ENCODE data around the gene PHF3. TPM values are rescaled to one million over a fixed set of nuclear protein-coding genes. Genes with fewer than 3 reads are reported as not detected.

PHF3 gene
- total RNA-seq, 1 experiment from 2014 or later: 48.3 TPM

GRCh38 chr6:63724721-63725120 is 89.1 kb downstream of the PHF3 start:
- Histone ChIP-seq H3K4me3 (ENCODE audit: low read depth, low read length) (no peak overlapping the region), H3K36me3 (ENCODE audit: control insufficient read depth, insufficient read depth, low read length) (no peaks in the 10 kb centered on the region), H3K27me3 (replicated peaks; ENCODE audit: control insufficient read depth, insufficient read depth, low read length) (no peaks in the 10 kb centered on the region), H3K9me3 (no peaks in the 10 kb centered on the region), H3K4me1 (peaks cover 13% of the 10 kb centered on the region; the same call in 1 of the 2 replicates)
- Mint-ChIP-seq H3K4me3 (ENCODE audit: unreplicated experiment) (no peak overlapping the region), H3K27ac (ENCODE audit: unreplicated experiment) (no peak overlapping the region), H3K36me3 (ENCODE audit: insufficient read depth, unreplicated experiment) (no peaks in the 10 kb centered on the region), H3K27me3 (ENCODE audit: insufficient read depth, unreplicated experiment) (no peaks in the 10 kb centered on the region), H3K9me3 (ENCODE audit: unreplicated experiment) (no peaks in the 10 kb centered on the region), H3K4me1 (ENCODE audit: low read depth, unreplicated experiment) (no peaks in the 10 kb centered on the region)
- DNase-seq: no peak
- no TSS peak for BruUV-seq (replicated peaks)
- POLR2A ChIA-PET: no interaction called here
- intact Hi-C loops (cut with micrococcal nuclease; ENCODE audit: unreplicated experiment): no loop called here
- CTCF ChIA-PET: interaction anchor here (1.0 kb wide), 1 partner anchor 127 kb away, joined by 3 read pairs; no protein-coding TSS in a partner anchor
- TF ChIP-seq, protein P1, sequence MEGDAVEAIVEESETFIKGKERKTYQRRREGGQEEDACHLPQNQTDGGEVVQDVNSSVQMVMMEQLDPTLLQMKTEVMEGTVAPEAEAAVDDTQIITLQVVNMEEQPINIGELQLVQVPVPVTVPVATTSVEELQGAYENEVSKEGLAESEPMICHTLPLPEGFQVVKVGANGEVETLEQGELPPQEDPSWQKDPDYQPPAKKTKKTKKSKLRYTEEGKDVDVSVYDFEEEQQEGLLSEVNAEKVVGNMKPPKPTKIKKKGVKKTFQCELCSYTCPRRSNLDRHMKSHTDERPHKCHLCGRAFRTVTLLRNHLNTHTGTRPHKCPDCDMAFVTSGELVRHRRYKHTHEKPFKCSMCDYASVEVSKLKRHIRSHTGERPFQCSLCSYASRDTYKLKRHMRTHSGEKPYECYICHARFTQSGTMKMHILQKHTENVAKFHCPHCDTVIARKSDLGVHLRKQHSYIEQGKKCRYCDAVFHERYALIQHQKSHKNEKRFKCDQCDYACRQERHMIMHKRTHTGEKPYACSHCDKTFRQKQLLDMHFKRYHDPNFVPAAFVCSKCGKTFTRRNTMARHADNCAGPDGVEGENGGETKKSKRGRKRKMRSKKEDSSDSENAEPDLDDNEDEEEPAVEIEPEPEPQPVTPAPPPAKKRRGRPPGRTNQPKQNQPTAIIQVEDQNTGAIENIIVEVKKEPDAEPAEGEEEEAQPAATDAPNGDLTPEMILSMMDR (IDR thresholded peaks at IDR 0.05; ENCODE audit: insufficient read depth in 1 of 2, low read depth in 1 of 2, low read length in 1 of 2, severe bottlenecking in 1 of 2, unreplicated experiment in 1 of 2): no peak

GRCh38 chr6:63730311-63730710 is 94.7 kb downstream of the PHF3 start:
- Histone ChIP-seq H3K9me3 (no peaks in the 10 kb centered on the region), H3K36me3 (ENCODE audit: control insufficient read depth, insufficient read depth, low read length) (no peaks in the 10 kb centered on the region), H3K27me3 (replicated peaks; ENCODE audit: control insufficient read depth, insufficient read depth, low read length) (no peaks in the 10 kb centered on the region), H3K4me3 (ENCODE audit: low read depth, low read length) (no peak overlapping the region), H3K4me1 (peaks cover 5% of the 10 kb centered on the region; the same call in 1 of the 2 replicates)
- Mint-ChIP-seq H3K9me3 (ENCODE audit: unreplicated experiment) (no peaks in the 10 kb centered on the region), H3K27me3 (ENCODE audit: insufficient read depth, unreplicated experiment) (no peaks in the 10 kb centered on the region), H3K36me3 (ENCODE audit: insufficient read depth, unreplicated experiment) (no peaks in the 10 kb centered on the region), H3K27ac (ENCODE audit: unreplicated experiment) (no peak overlapping the region), H3K4me3 (ENCODE audit: unreplicated experiment) (no peak overlapping the region), H3K4me1 (ENCODE audit: low read depth, unreplicated experiment) (peaks cover 7% of the 10 kb centered on the region)
- DNase-seq: no peak
- TF ChIP-seq, protein P1 (IDR thresholded peaks at IDR 0.05; ENCODE audit: insufficient read depth in 1 of 2, low read depth in 1 of 2, low read length in 1 of 2, severe bottlenecking in 1 of 2, unreplicated experiment in 1 of 2): no peak
- POLR2A ChIA-PET: no interaction called here
- BruUV-seq (replicated peaks): no TSS peak
- intact Hi-C loops (cut with micrococcal nuclease; ENCODE audit: unreplicated experiment): no loop called here
- CTCF ChIA-PET: no interaction called here

DNA sequence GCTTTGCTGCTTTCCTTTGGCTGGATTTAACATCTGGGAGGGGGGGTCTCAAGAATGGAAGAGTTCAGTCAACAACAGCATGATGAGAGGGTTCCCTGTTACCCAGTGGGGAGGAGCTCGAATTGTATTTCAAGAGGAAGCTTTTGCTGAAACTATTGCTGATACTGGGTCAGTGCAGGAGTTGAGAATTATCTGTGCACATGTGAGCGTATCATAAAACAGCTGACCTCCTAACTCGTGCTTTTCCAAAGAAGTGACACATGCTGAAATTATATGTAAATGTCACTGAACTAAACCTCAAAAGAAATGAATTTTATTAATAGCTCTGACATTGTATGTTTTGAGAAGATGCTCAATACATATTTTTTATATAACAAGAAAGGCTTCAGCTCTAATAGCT is 96.3 kb downstream of the PHF3 start:
- no peak overlapping the region for H3K27ac Mint-ChIP-seq (ENCODE audit: unreplicated experiment)
- no TSS peak for BruUV-seq (replicated peaks)
- POLR2A ChIA-PET: interaction anchor here (0.7 kb wide), 1 partner anchor 9 kb away, joined by 3 read pairs; no protein-coding TSS in a partner anchor
- H3K4me1 Mint-ChIP-seq (ENCODE audit: low read depth, unreplicated experiment): peaks cover 7% of the 10 kb centered on the region
- H3K27me3 ChIP-seq (replicated peaks; ENCODE audit: control insufficient read depth, insufficient read depth, low read length): no peaks in the 10 kb centered on the region
- TF ChIP-seq, protein P1 (IDR thresholded peaks at IDR 0.05; ENCODE audit: insufficient read depth in 1 of 2, low read depth in 1 of 2, low read length in 1 of 2, severe bottlenecking in 1 of 2, unreplicated experiment in 1 of 2): no peak
- intact Hi-C loops (cut with micrococcal nuclease; ENCODE audit: unreplicated experiment): no loop called here
- no peaks in the 10 kb centered on the region for H3K9me3 Mint-ChIP-seq (ENCODE audit: unreplicated experiment)
- H3K9me3 ChIP-seq: no peaks in the 10 kb centered on the region
- H3K27me3 Mint-ChIP-seq (ENCODE audit: insufficient read depth, unreplicated experiment): no peaks in the 10 kb centered on the region
- DNase-seq: no peak
- CTCF ChIA-PET: interaction anchor here (0.8 kb wide), 1 partner anchor 133 kb away, joined by 3 read pairs; no protein-coding TSS in a partner anchor
- peaks cover 5% of the 10 kb centered on the region; the same call in 1 of the 2 replicates for H3K4me1 ChIP-seq
- no peak overlapping the region for H3K4me3 ChIP-seq (ENCODE audit: low read depth, low read length)
- no peaks in the 10 kb centered on the region for H3K36me3 Mint-ChIP-seq (ENCODE audit: insufficient read depth, unreplicated experiment)
- no peak overlapping the region for H3K4me3 Mint-ChIP-seq (ENCODE audit: unreplicated experiment)
- H3K36me3 ChIP-seq (ENCODE audit: control insufficient read depth, insufficient read depth, low read length): no peaks in the 10 kb centered on the region; the same call in 1 of the 2 replicates

Data from Caco-2 (cell line).